ENCODE measurements around the gene HOXB8.

HOXB8 gene

DNA sequence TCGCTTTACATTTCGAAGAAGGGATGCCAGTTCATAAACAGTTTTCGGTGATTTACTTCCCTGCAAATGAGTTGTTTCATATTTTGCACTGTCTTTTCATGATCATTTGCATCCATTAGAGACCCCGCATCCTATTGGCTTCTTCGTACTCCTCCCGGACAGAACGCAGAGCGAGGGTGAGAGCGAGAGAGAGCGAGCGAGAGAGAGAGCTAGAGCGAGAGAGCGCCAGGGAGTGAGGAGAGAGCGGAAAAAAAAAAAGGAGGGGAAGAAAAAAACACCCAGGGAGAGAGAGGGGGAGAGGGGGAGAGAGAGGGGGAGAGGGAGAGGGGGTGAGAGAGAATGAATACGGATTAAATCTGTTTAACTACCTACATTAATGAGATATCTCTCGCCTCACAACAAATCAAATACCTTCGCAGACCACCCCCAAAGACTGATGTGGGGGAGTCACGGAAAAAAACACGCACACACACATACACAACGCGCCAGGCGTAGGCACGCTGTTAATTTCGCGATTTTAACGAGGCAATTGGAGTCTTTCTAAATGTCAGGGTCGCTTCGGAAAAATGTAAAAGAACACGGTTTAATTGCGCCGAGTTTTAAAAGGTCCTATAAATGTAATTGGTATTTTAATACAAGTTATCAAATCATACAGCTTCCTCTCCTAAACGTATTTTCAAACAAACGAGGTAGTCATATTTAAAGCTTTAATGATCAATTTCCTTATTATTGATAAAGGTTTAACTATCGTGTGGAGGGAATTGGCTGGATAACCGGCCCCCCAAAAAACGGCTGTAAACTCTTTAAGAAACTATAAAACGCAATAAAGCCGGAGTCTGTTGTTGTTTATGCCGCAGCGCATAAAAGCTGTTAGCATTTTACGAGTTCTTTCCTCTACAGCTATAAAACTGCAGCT is at the start of gene HOXB8:
TSS of gene HOXB8 (minus strand) at position 246 of the 916 bp plus-strand sequence. CDS start 588 bp downstream, outside the sequence.
- H3K9me3 ChIP-seq (ENCODE audit: control insufficient read depth in 5 of 5, low read length in 5 of 5) = no peaks in the 10 kb centered on the region
- no peaks in the 10 kb centered on the region for H3K36me3 ChIP-seq (ENCODE audit: control insufficient read depth in 5 of 5, insufficient read depth in 5 of 5, low read length in 5 of 5)
- peak within 1 kb of the TSS in 4 of 5 donors; percentile 39 to 85 (median 63) for H3K4me3 ChIP-seq (ENCODE audit: low read depth in 1 of 5, low read length in 5 of 5)
- peaks cover 2 to 47% (median 33%) of the 10 kb centered on the region in 5 donors for H3K4me1 ChIP-seq (ENCODE audit: control insufficient read depth in 5 of 5, insufficient read depth in 5 of 5, low read length in 5 of 5)
- peak within 1 kb of the TSS; percentile 77 for H3K27ac ChIP-seq (ENCODE audit: low read depth, low read length)
- peaks cover 25 to 46% (median 36%) of the 10 kb centered on the region in 5 donors for H3K27me3 ChIP-seq (ENCODE audit: control insufficient read depth in 5 of 5, insufficient read depth in 4 of 5, low read length in 5 of 5)
- H3K9ac ChIP-seq (ENCODE audit: low read length in 5 of 5) = peak within 1 kb of the TSS in 4 of 5 donors; percentile 43 to 62 (median 52)

GRCh38 chr17:48663134-48663924 is 48.2 kb upstream of the HOXB8 start:
- Histone ChIP-seq H3K9me3 (ENCODE audit: control insufficient read depth in 5 of 5, low read length in 5 of 5) (no peaks in the 10 kb centered on the region), H3K36me3 (ENCODE audit: control insufficient read depth in 5 of 5, insufficient read depth in 5 of 5, low read length in 5 of 5) (no peaks in the 10 kb centered on the region), H3K9ac (ENCODE audit: low read length in 5 of 5) (no peak overlapping the region)

GRCh38 chr17:48655913-48656312 is 40.8 kb upstream of the HOXB8 start:
- Histone ChIP-seq H3K27me3 (ENCODE audit: control insufficient read depth in 5 of 5, insufficient read depth in 4 of 5, low read length in 5 of 5) (peaks cover 0 to 5% (median 0%) of the 10 kb centered on the region in 5 donors), H3K9me3 (ENCODE audit: control insufficient read depth in 5 of 5, low read length in 5 of 5) (no peaks in the 10 kb centered on the region)

More at GRCh38 chr17:48663134-48663924, 48.2 kb upstream of the HOXB8 start:
- no peak overlapping the region for H3K4me3 ChIP-seq (ENCODE audit: low read depth in 1 of 5, low read length in 5 of 5)
- H3K27me3 ChIP-seq (ENCODE audit: control insufficient read depth in 5 of 5, insufficient read depth in 4 of 5, low read length in 5 of 5) = peaks cover 0 to 13% (median 12%) of the 10 kb centered on the region in 5 donors
- H3K4me1 ChIP-seq (ENCODE audit: control insufficient read depth in 5 of 5, insufficient read depth in 5 of 5, low read length in 5 of 5) = no peaks in the 10 kb centered on the region
- H3K27ac ChIP-seq (ENCODE audit: low read depth, low read length) = no peak overlapping the region

GRCh38 chr17:48649741-48650140 is 34.6 kb upstream of the HOXB8 start:
- no peak overlapping the region for H3K9ac ChIP-seq (ENCODE audit: low read length in 5 of 5)
- no peak overlapping the region for H3K27ac ChIP-seq (ENCODE audit: low read depth, low read length)
- peaks cover 23 to 40% (median 35%) of the 10 kb centered on the region in 5 donors for H3K27me3 ChIP-seq (ENCODE audit: control insufficient read depth in 5 of 5, insufficient read depth in 4 of 5, low read length in 5 of 5)
- H3K4me3 ChIP-seq (ENCODE audit: low read depth in 1 of 5, low read length in 5 of 5) = no peak overlapping the region
- H3K36me3 ChIP-seq (ENCODE audit: control insufficient read depth in 5 of 5, insufficient read depth in 5 of 5, low read length in 5 of 5) = no peaks in the 10 kb centered on the region
- H3K9me3 ChIP-seq (ENCODE audit: control insufficient read depth in 5 of 5, low read length in 5 of 5) = no peaks in the 10 kb centered on the region
- H3K4me1 ChIP-seq (ENCODE audit: control insufficient read depth in 5 of 5, insufficient read depth in 5 of 5, low read length in 5 of 5) = peaks cover 0 to 18% (median 16%) of the 10 kb centered on the region in 5 donors

More at GRCh38 chr17:48655913-48656312, 40.8 kb upstream of the HOXB8 start:
- H3K4me1 ChIP-seq (ENCODE audit: control insufficient read depth in 5 of 5, insufficient read depth in 5 of 5, low read length in 5 of 5) = no peaks in the 10 kb centered on the region
- no peak overlapping the region for H3K27ac ChIP-seq (ENCODE audit: low read depth, low read length)
- H3K36me3 ChIP-seq (ENCODE audit: control insufficient read depth in 5 of 5, insufficient read depth in 5 of 5, low read length in 5 of 5) = no peaks in the 10 kb centered on the region
- no peak overlapping the region for H3K9ac ChIP-seq (ENCODE audit: low read length in 5 of 5)
- no peak overlapping the region for H3K4me3 ChIP-seq (ENCODE audit: low read depth in 1 of 5, low read length in 5 of 5)

GRCh38 chr17:48647963-48648245 is 32.8 kb upstream of the HOXB8 start:
- Histone ChIP-seq H3K9ac (ENCODE audit: low read length in 5 of 5) (no peak overlapping the region), H3K36me3 (ENCODE audit: control insufficient read depth in 5 of 5, insufficient read depth in 5 of 5, low read length in 5 of 5) (no peaks in the 10 kb centered on the region), H3K4me1 (ENCODE audit: control insufficient read depth in 5 of 5, insufficient read depth in 5 of 5, low read length in 5 of 5) (peaks cover 2 to 29% (median 18%) of the 10 kb centered on the region in 5 donors), H3K4me3 (ENCODE audit: low read depth in 1 of 5, low read length in 5 of 5) (peak overlapping the region in 3 of 5 donors; percentile 54 to 71 (median 68)), H3K27ac (ENCODE audit: low read depth, low read length) (no peak overlapping the region), H3K27me3 (ENCODE audit: control insufficient read depth in 5 of 5, insufficient read depth in 4 of 5, low read length in 5 of 5) (peaks cover 38 to 53% (median 46%) of the 10 kb centered on the region in 5 donors), H3K9me3 (ENCODE audit: control insufficient read depth in 5 of 5, low read length in 5 of 5) (no peaks in the 10 kb centered on the region)

GRCh38 chr17:48647103-48647962 is 32.2 kb upstream of the HOXB8 start:
- Histone ChIP-seq H3K4me1 (ENCODE audit: control insufficient read depth in 5 of 5, insufficient read depth in 5 of 5, low read length in 5 of 5) (peaks cover 2 to 34% (median 21%) of the 10 kb centered on the region in 5 donors), H3K27me3 (ENCODE audit: control insufficient read depth in 5 of 5, insufficient read depth in 4 of 5, low read length in 5 of 5) (peaks cover 44 to 59% (median 51%) of the 10 kb centered on the region in 5 donors), H3K9me3 (ENCODE audit: control insufficient read depth in 5 of 5, low read length in 5 of 5) (no peaks in the 10 kb centered on the region), H3K9ac (ENCODE audit: low read length in 5 of 5) (peak overlapping the region in 3 of 5 donors; percentile 2 to 49 (median 4)), H3K4me3 (ENCODE audit: low read depth in 1 of 5, low read length in 5 of 5) (peak overlapping the region; percentile 48 to 71 (median 55)), H3K27ac (ENCODE audit: low read depth, low read length) (no peak overlapping the region), H3K36me3 (ENCODE audit: control insufficient read depth in 5 of 5, insufficient read depth in 5 of 5, low read length in 5 of 5) (no peaks in the 10 kb centered on the region)

DNA sequence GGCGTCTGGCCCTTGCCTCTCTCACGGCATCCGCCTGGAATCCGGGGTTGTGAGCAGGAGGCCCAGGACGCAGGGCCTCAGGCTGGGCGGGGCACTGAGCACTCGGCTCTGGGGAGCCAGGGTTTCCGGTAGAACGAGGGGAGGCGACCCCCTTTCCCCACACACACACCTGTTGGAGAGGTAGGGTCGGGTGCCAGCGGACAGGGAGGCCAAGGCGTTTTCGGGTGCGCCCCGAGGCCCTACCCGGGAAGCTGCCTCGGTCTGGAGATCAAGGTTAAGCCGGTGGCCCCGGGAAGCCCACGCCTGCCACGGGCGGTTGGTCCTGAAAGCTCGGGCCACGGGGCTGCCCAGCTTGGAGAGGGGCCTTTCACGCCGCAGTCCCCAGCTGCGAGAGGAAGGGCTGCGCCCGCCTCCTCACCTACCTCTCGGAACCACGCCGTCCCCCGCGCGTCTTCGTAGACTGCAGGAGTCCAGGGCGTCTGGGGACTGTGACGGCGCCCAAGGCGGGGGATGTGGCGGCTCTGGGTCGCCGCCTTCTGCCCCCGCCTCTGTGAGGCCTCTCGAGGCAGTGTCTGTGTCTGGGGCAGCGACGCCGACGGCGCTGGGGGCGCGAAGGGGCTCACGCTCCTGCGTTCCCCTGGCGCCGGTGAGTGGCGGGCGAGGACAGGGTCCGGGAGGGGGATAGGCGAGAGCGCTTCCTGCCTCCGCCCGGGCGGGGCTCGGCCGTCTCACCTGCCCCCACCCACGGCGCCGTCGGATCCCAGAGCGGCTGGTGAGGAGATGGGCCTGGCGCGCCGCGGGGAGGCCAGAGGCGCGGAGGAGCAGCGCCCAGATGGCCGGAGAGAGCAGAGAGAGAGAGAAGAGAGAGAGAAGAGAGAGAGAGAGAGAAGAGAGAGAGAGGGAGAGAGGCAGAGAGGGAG is 31.4 kb upstream of the HOXB8 start:
- peaks cover 2 to 39% (median 25%) of the 10 kb centered on the region in 5 donors for H3K4me1 ChIP-seq (ENCODE audit: control insufficient read depth in 5 of 5, insufficient read depth in 5 of 5, low read length in 5 of 5)
- H3K4me3 ChIP-seq (ENCODE audit: low read depth in 1 of 5, low read length in 5 of 5) = peak overlapping the region in 2 of 5 donors; percentile 24 to 55
- H3K36me3 ChIP-seq (ENCODE audit: control insufficient read depth in 5 of 5, insufficient read depth in 5 of 5, low read length in 5 of 5) = no peaks in the 10 kb centered on the region
- no peaks in the 10 kb centered on the region for H3K9me3 ChIP-seq (ENCODE audit: control insufficient read depth in 5 of 5, low read length in 5 of 5)
- no peak overlapping the region for H3K9ac ChIP-seq (ENCODE audit: low read length in 5 of 5)
- H3K27ac ChIP-seq (ENCODE audit: low read depth, low read length) = no peak overlapping the region
- peaks cover 52 to 68% (median 60%) of the 10 kb centered on the region in 5 donors for H3K27me3 ChIP-seq (ENCODE audit: control insufficient read depth in 5 of 5, insufficient read depth in 4 of 5, low read length in 5 of 5)

- peaks cover 59 to 75% (median 64%) of the 10 kb centered on the region in 5 donors for H3K27me3 ChIP-seq (ENCODE audit: control insufficient read depth in 5 of 5, insufficient read depth in 4 of 5, low read length in 5 of 5)
- no peak overlapping the region for H3K9ac ChIP-seq (ENCODE audit: low read length in 5 of 5)
- H3K4me1 ChIP-seq (ENCODE audit: control insufficient read depth in 5 of 5, insufficient read depth in 5 of 5, low read length in 5 of 5) = peaks cover 2 to 39% (median 25%) of the 10 kb centered on the region in 5 donors
- H3K36me3 ChIP-seq (ENCODE audit: control insufficient read depth in 5 of 5, insufficient read depth in 5 of 5, low read length in 5 of 5) = no peaks in the 10 kb centered on the region
- no peak overlapping the region for H3K27ac ChIP-seq (ENCODE audit: low read depth, low read length)
- no peak overlapping the region for H3K4me3 ChIP-seq (ENCODE audit: low read depth in 1 of 5, low read length in 5 of 5)
- no peaks in the 10 kb centered on the region for H3K9me3 ChIP-seq (ENCODE audit: control insufficient read depth in 5 of 5, low read length in 5 of 5)
Measured at GRCh38 chr17:48645639-48646182, 30.6 kb upstream of the HOXB8 start.
